HCT116 (cell line): ENCODE data around the gene TCEANC2. TPM values are rescaled to one million over a fixed set of nuclear protein-coding genes. Genes with fewer than 3 reads are reported as not detected.
A peak's percentile ranks its signal among the peaks of the same experiment; 100 is the strongest.

ENCODE experiments used
- ATAC-seq: fragments of 200-7000 bp; cut with Tn5 transposase; 2 replicates; pipeline ENCODE4 v1.9.1; 2020; ENCODE audit warnings: mild to moderate bottlenecking, moderate library complexity
- BruUV-seq: library from RNA; stranded (reverse); fragments of 400-500 nt; replicated peaks from 2 replicates; lab custom pipeline; 2021; lab: Mats Ljungman, UMichigan
- CTCF ChIA-PET: fragments of 300-600 bp; sonication (Branson Sonifier 250); formaldehyde crosslinking; loops from one replicate; lab custom pipeline; 2021; ENCODE audit warnings: antibody characterized with exemption; lab: Charles Lee
- POLR2A ChIA-PET: fragments of 300-600, 350-600 bp; sonication (Branson Sonifier 250); formaldehyde crosslinking; loops from one replicate; lab custom pipeline; 2021; ENCODE audit warnings: antibody characterized with exemption; lab: Charles Lee
- RAD21 ChIA-PET, 2 experiments: fragments of 300-600 bp; sonication (Branson Sonifier 250); formaldehyde crosslinking; loops; one replicate each; lab custom pipeline; 2023; ENCODE audit warnings: low total read pairs in 2 of 2; ENCODE audit not compliant: uncharacterized antibody in 2 of 2, unreplicated experiment in 2 of 2, low non-redundant PET in 1 of 2; lab: Charles Lee
- DNase-seq: peaks from one replicate; pipeline ENCODE4 v3.0.0-alpha.2; 2010; ENCODE audit warnings: low read depth, low spot score
- H2AFZ ChIP-seq: fragments of 200-600 bp; shearing (Covaris generic), sonication (generic); 2 replicates; pipeline ENCODE4 v1.6.1; 2017; ENCODE audit warnings: low read depth, mixed run types, mixed read lengths, antibody characterized with exemption, low read length; ENCODE audit not compliant: poor library complexity, severe bottlenecking
- H3K27ac ChIP-seq: 2 replicates; pipeline ENCODE4 v1.5.1; 2012; ENCODE audit warnings: low read depth, low read length
- H3K27me3 ChIP-seq: fragments of 200-600 bp; sonication (generic); 2 replicates; pipeline ENCODE4 v1.6.1; 2016; ENCODE audit warnings: mixed run types, low read length, mixed read lengths; ENCODE audit not compliant: insufficient read depth
- H3K36me3 ChIP-seq, 2 experiments: fragments of 200-500 bp in 1 of 2; fragments of 200-600 bp in 1 of 2; sonication (Bioruptor generic) in 1 of 2; sonication (generic) in 1 of 2; 2 replicates each; pipeline versions ENCODE4 v1.5.1 to v1.6.1; 2014 to 2016; ENCODE audit warnings: low read length in 2 of 2, inconsistent platforms in 1 of 2, mixed read lengths in 1 of 2, mixed run types in 1 of 2; ENCODE audit not compliant: insufficient read depth in 2 of 2, control insufficient read depth in 1 of 2
- H3K4me1 ChIP-seq, 2 experiments: fragments of 200-600 bp in 1 of 2; sonication (generic) in 1 of 2; 2 replicates each; pipeline versions ENCODE4 v1.5.1 to v1.6.1; 2012 to 2017; ENCODE audit warnings: low read length in 2 of 2, inconsistent platforms in 1 of 2, mild to moderate bottlenecking in 1 of 2, mixed read lengths in 1 of 2, mixed run types in 1 of 2, moderate library complexity in 1 of 2; ENCODE audit not compliant: insufficient read depth in 2 of 2, control insufficient read depth in 1 of 2
- H3K4me2 ChIP-seq: fragments of 200-600 bp; sonication (generic); 2 replicates; pipeline ENCODE4 v1.6.1; 2017; ENCODE audit warnings: mixed run types, low read length, mixed read lengths
- H3K4me3 ChIP-seq, 2 experiments: fragments of 200-600 bp in 1 of 2; sonication (generic) in 1 of 2; replicated peaks in 1 of 2; 2 replicates each; pipeline ENCODE4 v1.5.1; 2011 to 2016; ENCODE audit warnings: low read length in 2 of 2, control low read depth in 1 of 2, low read depth in 1 of 2, mild to moderate bottlenecking in 1 of 2, mixed read lengths in 1 of 2, mixed run types in 1 of 2
- H3K79me2 ChIP-seq: fragments of 200-600 bp; sonication (generic); 2 replicates; pipeline ENCODE4 v1.6.1; 2017; ENCODE audit warnings: mild to moderate bottlenecking, mixed run types, low read length, moderate library complexity, mixed read lengths; ENCODE audit not compliant: insufficient read depth
- H3K9ac ChIP-seq: fragments of 200-600 bp; sonication (generic); 2 replicates; pipeline ENCODE4 v1.6.1; 2016; ENCODE audit warnings: low read length, mixed read lengths
- H3K9me2 ChIP-seq: fragments of 200-600 bp; sonication (generic), shearing (Covaris generic); 2 replicates; pipeline ENCODE4 v1.6.1; 2017; ENCODE audit warnings: mixed run types, mild to moderate bottlenecking, moderate library complexity; ENCODE audit not compliant: insufficient read depth
- H3K9me3 ChIP-seq, 2 experiments: fragments of 200-500 bp in 1 of 2; fragments of 200-600 bp in 1 of 2; sonication (Bioruptor generic) in 1 of 2; sonication (generic) in 1 of 2; 2 replicates each; pipeline ENCODE4 v1.6.1; 2014 to 2017; ENCODE audit warnings: low read length in 2 of 2, mixed read lengths in 2 of 2, inconsistent platforms in 1 of 2, low read depth in 1 of 2, mild to moderate bottlenecking in 1 of 2, mixed run types in 1 of 2, moderate library complexity in 1 of 2; ENCODE audit not compliant: control insufficient read depth in 1 of 2, insufficient read depth in 1 of 2
- H4K20me1 ChIP-seq: fragments of 200-600 bp; sonication (generic), shearing (Covaris generic); 2 replicates; pipeline ENCODE4 v1.6.1; 2017; ENCODE audit warnings: mixed run types, mild to moderate bottlenecking, moderate library complexity; ENCODE audit not compliant: insufficient read depth
- CBX3 ChIP-seq: IDR thresholded peaks from 2 replicates; pipeline ENCODE4 v1.6.1; 2012; ENCODE audit warnings: low read depth
- CEBPB ChIP-seq: IDR thresholded peaks from 2 replicates; pipeline ENCODE4 v1.6.1; 2012; ENCODE audit warnings: low read depth
- EGR1 ChIP-seq: IDR thresholded peaks from 2 replicates; pipeline ENCODE4 v1.6.1; 2012; ENCODE audit warnings: low read depth
- EZH2 ChIP-seq: fragments of 200-600 bp; sonication (generic); IDR thresholded peaks from 2 replicates; pipeline ENCODE4 v1.6.1; 2017; ENCODE audit warnings: antibody characterized with exemption, mixed run types
- EZH2phosphoT487 ChIP-seq: fragments of 200-600 bp; IDR thresholded peaks from 2 replicates; pipeline ENCODE4 v1.6.1; 2018; ENCODE audit warnings: antibody characterized with exemption, borderline replicate concordance
- FOSL1 ChIP-seq: IDR thresholded peaks from 2 replicates; pipeline ENCODE4 v1.6.1; 2012; ENCODE audit warnings: low read depth
- JUND ChIP-seq: IDR thresholded peaks from 2 replicates; pipeline ENCODE4 v1.6.1; 2012
- RAD21 ChIP-seq: IDR thresholded peaks from 2 replicates; pipeline ENCODE4 v1.6.1; 2012; ENCODE audit warnings: low read depth, mild to moderate bottlenecking
- SRF ChIP-seq: IDR thresholded peaks from 2 replicates; pipeline ENCODE4 v1.6.1; 2012; ENCODE audit warnings: low read depth
- TCF7L2 ChIP-seq: IDR thresholded peaks from 2 replicates; pipeline ENCODE4 v1.7.0; 2011; ENCODE audit warnings: borderline replicate concordance, inconsistent platforms; ENCODE audit not compliant: insufficient read depth, insufficient read length; ENCODE audit errors: extremely low read depth
- ZNF274 ChIP-seq: fragments of 200-500 bp; sonication (Bioruptor generic); IDR thresholded peaks from 2 replicates; pipeline ENCODE4 v1.6.1; 2014; ENCODE audit warnings: mild to moderate bottlenecking, low read depth, low read length, inconsistent platforms
- intact Hi-C: fragments of 100-400 bp; cut with micrococcal nuclease; formaldehyde crosslinking; loops from 2 replicates; pipeline ENCODE4 v1.10.0; 2022
- total RNA-seq: library from RNA; stranded (reverse); gene quantifications from one replicate; pipeline ENCODE4 v1.2.1, GENCODE V29; 2021; ENCODE audit not compliant: unreplicated experiment
- TF ChIP-seq, protein P1 (sequence below), 3 experiments: fragments of 200-600 bp in 1 of 3; sonication (generic) in 1 of 3; IDR thresholded peaks in 2 of 3; conservative IDR thresholded peaks in 1 of 3; 2 replicates each; pipeline ENCODE4 v1.5.1; 2012 to 2017; ENCODE audit warnings: low read depth in 2 of 3, low read length in 2 of 3, antibody characterized with exemption in 1 of 3, borderline replicate concordance in 1 of 3, control low read depth in 1 of 3, mild to moderate bottlenecking in 1 of 3, mixed read lengths in 1 of 3, mixed run types in 1 of 3, moderate library complexity in 1 of 3; ENCODE audit not compliant: insufficient read depth in 1 of 3
- TF ChIP-seq, protein P2 (sequence below): IDR thresholded peaks from 2 replicates; pipeline ENCODE4 v1.6.1; 2012
- TF ChIP-seq, protein P3 (sequence below): IDR thresholded peaks from 2 replicates; pipeline ENCODE4 v1.6.1; 2012; ENCODE audit warnings: low read depth

TCEANC2 gene
- total RNA-seq, 1 experiment from 2014 or later = 5.4 TPM

- POLR2A ChIA-PET = no interaction called here
- DNase-seq (peak; percentile 43), ATAC-seq (peak; percentile 95)
- Histone ChIP-seq H3K4me2 (no peak overlapping the region), H3K27me3 (no peaks in the 10 kb centered on the region), H3K79me2 (no peaks in the 10 kb centered on the region), H3K36me3 (no peaks in the 10 kb centered on the region), H3K9me2 (no peaks in the 10 kb centered on the region), H3K4me3 (no peak overlapping the region), H2AFZ (no peak overlapping the region), H3K27ac (no peak overlapping the region), H3K4me1 (peaks cover 0 to 4% of the 10 kb centered on the region in 2 experiments; a peak in 1 of 4 replicates), H4K20me1 (no peaks in the 10 kb centered on the region), H3K9ac (no peak overlapping the region), H3K9me3 (no peaks in the 10 kb centered on the region)
- CTCF ChIA-PET = no interaction called here
- BruUV-seq = no TSS peak
- TF ChIP-seq, protein P1, sequence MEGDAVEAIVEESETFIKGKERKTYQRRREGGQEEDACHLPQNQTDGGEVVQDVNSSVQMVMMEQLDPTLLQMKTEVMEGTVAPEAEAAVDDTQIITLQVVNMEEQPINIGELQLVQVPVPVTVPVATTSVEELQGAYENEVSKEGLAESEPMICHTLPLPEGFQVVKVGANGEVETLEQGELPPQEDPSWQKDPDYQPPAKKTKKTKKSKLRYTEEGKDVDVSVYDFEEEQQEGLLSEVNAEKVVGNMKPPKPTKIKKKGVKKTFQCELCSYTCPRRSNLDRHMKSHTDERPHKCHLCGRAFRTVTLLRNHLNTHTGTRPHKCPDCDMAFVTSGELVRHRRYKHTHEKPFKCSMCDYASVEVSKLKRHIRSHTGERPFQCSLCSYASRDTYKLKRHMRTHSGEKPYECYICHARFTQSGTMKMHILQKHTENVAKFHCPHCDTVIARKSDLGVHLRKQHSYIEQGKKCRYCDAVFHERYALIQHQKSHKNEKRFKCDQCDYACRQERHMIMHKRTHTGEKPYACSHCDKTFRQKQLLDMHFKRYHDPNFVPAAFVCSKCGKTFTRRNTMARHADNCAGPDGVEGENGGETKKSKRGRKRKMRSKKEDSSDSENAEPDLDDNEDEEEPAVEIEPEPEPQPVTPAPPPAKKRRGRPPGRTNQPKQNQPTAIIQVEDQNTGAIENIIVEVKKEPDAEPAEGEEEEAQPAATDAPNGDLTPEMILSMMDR (IDR thresholded peaks at IDR 0.05 in 2 of 3, conservative IDR thresholded peaks at IDR 0.05 in 1 of 3; ENCODE audit: borderline replicate concordance in 1 of 3, insufficient read depth in 1 of 3, low read depth in 2 of 3, low read length in 2 of 3) = peak; percentile 76 to 100 (median 92)
- 0 out of 2 replicates have a peak, but pooled peaks have one; percentile 28 for TF ChIP-seq CBX3
- TF ChIP-seq RAD21 = peak; percentile 91
- TF ChIP-seq EZH2 = no peak
- RAD21 ChIA-PET = no interaction called here
- intact Hi-C loops = loop anchor here (1.0 to 5.0 kb wide), 3 partner anchors 337 to 740 kb away; partner anchors contain the start of gene SSBP3
These were observed 16.9 kb downstream of the TCEANC2 start for GRCh38 chr1:54070171-54070837.

DNA sequence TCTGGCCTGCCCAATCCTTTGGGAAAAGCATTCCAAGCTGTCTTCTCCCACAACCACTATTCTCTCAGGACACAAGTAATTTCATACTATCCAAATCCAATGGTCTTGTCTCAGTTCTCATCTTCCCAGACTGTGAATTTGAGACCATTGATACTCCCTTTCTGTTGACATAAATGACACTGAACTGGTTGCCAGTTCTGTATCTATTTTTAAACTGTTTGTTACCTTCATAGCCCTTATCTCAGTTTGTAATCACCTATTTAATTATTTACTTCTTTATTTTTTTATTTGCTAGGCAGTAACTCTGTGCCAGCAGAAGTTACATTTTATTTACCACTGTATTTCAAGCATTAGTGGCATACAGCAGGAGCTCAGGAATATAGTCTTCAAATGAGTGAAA, 24.0 kb downstream of the TCEANC2 start:
- H3K4me1 ChIP-seq = peaks cover 0 to 7% of the 10 kb centered on the region in 2 experiments; a peak in 2 of 4 replicates
- ChIA-PET POLR2A (no interaction called here), CTCF (interaction anchor here (0.9 to 1.3 kb wide), 2 partner anchors 9 to 217 kb away, joined by 3 read pairs; no protein-coding TSS in a partner anchor), RAD21 (no interaction called here)
- no peak overlapping the region for H3K27ac ChIP-seq
- no peaks in the 10 kb centered on the region for H3K79me2 ChIP-seq
- H4K20me1 ChIP-seq = no peaks in the 10 kb centered on the region
- no peaks in the 10 kb centered on the region for H3K9me3 ChIP-seq
- H3K4me3 ChIP-seq = no peak overlapping the region
- ATAC-seq = no peak
- H3K9ac ChIP-seq = no peak overlapping the region
- DNase-seq = no peak
- intact Hi-C loops = no loop called here
- H3K36me3 ChIP-seq = no peaks in the 10 kb centered on the region
- BruUV-seq = no TSS peak
- no peaks in the 10 kb centered on the region for H3K9me2 ChIP-seq
- no peak overlapping the region for H3K4me2 ChIP-seq
- H3K27me3 ChIP-seq = no peaks in the 10 kb centered on the region
- H2AFZ ChIP-seq = no peak overlapping the region
- TF ChIP-seq EZH2 (no peak), RAD21 (no peak), CBX3 (no peak), TCF7L2 (no peak), EZH2phosphoT487 (no peak), ZNF274 (no peak), CEBPB (no peak), SRF (no peak), EGR1 (no peak), JUND (no peak), FOSL1 (no peak)
- TF ChIP-seq, protein P2, sequence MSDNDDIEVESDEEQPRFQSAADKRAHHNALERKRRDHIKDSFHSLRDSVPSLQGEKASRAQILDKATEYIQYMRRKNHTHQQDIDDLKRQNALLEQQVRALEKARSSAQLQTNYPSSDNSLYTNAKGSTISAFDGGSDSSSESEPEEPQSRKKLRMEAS = no peak
- TF ChIP-seq, protein P3, sequence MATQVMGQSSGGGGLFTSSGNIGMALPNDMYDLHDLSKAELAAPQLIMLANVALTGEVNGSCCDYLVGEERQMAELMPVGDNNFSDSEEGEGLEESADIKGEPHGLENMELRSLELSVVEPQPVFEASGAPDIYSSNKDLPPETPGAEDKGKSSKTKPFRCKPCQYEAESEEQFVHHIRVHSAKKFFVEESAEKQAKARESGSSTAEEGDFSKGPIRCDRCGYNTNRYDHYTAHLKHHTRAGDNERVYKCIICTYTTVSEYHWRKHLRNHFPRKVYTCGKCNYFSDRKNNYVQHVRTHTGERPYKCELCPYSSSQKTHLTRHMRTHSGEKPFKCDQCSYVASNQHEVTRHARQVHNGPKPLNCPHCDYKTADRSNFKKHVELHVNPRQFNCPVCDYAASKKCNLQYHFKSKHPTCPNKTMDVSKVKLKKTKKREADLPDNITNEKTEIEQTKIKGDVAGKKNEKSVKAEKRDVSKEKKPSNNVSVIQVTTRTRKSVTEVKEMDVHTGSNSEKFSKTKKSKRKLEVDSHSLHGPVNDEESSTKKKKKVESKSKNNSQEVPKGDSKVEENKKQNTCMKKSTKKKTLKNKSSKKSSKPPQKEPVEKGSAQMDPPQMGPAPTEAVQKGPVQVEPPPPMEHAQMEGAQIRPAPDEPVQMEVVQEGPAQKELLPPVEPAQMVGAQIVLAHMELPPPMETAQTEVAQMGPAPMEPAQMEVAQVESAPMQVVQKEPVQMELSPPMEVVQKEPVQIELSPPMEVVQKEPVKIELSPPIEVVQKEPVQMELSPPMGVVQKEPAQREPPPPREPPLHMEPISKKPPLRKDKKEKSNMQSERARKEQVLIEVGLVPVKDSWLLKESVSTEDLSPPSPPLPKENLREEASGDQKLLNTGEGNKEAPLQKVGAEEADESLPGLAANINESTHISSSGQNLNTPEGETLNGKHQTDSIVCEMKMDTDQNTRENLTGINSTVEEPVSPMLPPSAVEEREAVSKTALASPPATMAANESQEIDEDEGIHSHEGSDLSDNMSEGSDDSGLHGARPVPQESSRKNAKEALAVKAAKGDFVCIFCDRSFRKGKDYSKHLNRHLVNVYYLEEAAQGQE = no peak
